GM18861 (cell line): ENCODE data around the gene KCNJ5.
A peak's percentile ranks its signal among the peaks of the same experiment; 100 is the strongest.
"Not testable (repeated sequence)": the region's sequence is repeated elsewhere in the genome, so short reads cannot be mapped to it uniquely, and the experiment has no call there.

Experiments used
- ATAC-seq: cut with Tn5 transposase; IDR thresholded peaks from one replicate; pipeline ENCODE4 v1.9.1; 2021; ENCODE audit not compliant: unreplicated experiment

Gene KCNJ5

GRCh38 chr11:128911239-128911638, 20.1 kb downstream of the KCNJ5 start:
- no peak for ATAC-seq

- no peak for ATAC-seq
Observed at GRCh38 chr11:128911701-128912100, 20.5 kb downstream of the KCNJ5 start.

DNA sequence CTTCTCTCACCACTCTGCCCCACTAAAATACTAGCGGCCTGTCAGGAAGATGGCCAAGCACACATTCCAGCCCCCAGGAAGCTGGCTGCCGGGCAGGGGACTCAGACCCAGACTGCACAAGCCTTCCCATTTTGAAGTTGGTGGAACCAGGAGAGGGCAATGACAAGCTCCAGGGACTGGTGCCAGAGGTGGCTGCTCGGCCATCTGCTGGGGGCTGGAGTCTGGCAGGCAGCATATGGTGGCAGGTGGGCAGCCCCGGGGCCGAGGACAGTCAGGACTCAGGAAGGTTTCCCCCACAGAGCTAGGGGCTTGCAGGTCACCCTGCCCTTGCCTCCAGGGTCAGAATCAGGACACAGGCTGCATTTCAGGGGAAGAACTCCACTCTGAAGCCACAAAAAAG, 22.6 kb downstream of the KCNJ5 start:
- ATAC-seq: no peak

- ATAC-seq: no peak
Observed at GRCh38 chr11:128914216-128915148, 23.3 kb downstream of the KCNJ5 start.

GRCh38 chr11:128915149-128915521, 24.0 kb downstream of the KCNJ5 start:
- no peak for ATAC-seq

DNA sequence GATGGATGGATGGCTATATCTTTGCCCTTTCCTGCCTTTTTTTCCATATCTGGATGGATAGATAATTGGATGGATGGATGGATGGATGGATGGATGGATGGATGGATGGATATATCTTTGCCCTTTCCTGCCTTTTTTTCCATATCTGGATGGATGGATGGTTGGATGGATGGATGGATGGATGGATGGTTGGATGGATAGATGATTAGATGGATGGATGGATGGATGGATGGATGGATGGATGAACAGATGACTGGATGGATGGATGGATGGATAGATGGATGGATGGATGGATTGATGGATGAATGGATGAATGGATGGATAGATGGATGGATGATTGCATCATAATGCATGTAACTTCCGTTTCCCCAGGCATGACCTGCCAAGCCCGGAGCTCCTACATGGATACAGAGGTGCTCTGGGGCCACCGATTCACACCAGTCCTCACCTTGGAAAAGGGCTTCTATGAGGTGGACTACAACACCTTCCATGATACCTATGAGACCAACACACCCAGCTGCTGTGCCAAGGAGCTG, 24.9 kb downstream of the KCNJ5 start:
- ATAC-seq: no peak

DNA sequence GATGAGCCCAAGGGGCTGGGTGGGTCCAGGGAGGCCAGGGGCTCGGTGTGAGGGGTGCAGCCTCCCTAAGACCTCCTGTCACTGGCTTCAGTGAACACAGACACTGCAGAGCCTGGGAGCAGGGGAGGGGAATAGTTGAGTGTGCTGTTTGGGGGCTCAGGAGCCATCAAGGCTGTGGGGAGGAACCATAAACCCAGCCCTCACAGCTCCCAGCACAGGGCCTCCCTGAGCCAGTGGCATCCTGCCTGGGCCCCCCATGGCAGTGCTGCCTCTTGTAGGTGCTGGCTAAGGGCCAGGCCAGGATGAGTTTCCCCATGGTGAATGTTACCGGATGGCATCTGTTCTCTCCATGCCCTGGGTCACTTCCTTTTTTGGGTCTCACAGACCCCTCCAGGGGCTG, 25.5 kb downstream of the KCNJ5 start:
- ATAC-seq: no peak

- ATAC-seq: peak; percentile 53
Observed at GRCh38 chr11:128917144-128917724, 26.1 kb downstream of the KCNJ5 start.

DNA sequence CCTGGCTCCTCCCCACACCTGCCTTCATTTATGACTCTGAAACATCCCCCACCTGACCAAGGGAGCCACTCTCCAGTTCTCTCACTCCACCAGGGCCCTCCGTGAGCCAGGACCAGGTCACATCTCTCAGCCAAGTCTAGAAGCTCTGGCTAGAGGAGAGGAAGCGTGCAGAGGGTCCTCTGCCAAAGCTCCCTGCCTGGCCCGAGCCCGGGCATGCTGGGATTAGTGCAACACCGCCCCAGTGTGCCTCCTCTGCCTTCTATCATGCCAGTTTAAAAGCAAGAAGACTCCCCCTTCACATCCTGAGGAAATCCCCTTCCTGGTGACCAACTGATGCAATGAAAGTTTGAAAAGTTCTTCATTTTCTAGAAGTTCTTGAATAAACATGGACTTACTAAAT, 28.1 kb downstream of the KCNJ5 start:
- no peak for ATAC-seq

DNA sequence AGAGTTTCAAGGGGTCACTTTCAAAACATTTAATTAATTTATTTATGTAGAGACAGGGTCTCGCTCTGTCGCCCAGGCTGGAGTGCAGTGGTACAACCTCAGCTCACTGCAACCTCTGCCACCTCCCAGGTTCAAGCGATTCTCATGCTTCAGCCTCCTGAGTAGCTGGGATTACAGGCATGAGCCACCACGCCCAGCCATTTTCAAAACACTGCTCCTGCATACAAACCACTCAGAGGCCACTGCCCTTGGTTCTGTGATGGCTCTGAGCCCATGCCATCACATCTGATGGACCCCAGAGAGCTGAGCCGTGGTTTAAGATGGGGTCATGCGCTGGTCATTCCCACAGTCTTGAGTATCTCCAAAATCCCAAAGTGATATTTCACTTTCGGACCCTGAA, 28.5 kb downstream of the KCNJ5 start:
- ATAC-seq: not testable (repeated sequence)

DNA sequence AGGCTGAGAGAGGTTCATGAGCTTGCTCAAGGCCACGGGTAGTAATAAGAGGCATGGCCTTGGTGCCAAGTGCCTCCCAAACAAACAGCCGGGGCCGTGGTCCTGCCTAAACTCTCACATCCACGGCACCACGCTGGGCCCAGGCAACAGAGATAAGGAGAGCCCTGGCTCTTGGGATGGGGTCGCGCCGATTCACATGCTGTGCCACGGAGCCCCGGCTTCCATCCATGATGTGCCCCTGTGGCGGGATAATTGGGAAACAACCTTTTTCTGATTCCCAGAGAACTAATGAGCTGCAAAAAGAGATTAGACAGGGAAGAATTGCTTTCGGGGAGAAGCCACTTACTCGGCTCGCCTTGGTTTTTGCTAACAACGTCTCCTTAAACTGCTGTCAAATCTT, 29.5 kb downstream of the KCNJ5 start:
- no peak for ATAC-seq

GRCh38 chr11:128921793-128922192, 30.6 kb downstream of the KCNJ5 start:
- no peak for ATAC-seq

GRCh38 chr11:128924104-128924503, 32.9 kb downstream of the KCNJ5 start:
- ATAC-seq: no peak

GRCh38 chr11:128924510-128925249, 33.5 kb downstream of the KCNJ5 start:
- no peak for ATAC-seq

DNA sequence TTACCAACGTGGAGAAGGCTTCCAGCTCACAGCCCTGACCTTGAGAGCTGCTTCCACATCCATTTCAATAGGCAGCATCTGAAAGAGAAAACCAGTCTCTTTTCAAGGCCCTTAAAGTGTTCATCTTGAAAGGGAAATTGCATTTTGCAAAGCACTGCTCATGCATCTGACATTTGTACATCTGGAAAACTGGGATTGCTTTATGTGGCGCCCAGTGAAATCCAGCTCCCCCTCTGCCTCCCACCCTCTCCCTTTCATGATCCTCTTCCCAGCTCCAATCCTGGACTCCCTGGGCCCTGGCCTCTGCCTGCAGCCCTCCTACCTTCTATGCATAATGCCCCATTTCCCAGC, 34.1 kb downstream of the KCNJ5 start:
- ATAC-seq: no peak

- no peak for ATAC-seq
Observed at GRCh38 chr11:128926000-128926399, 34.8 kb downstream of the KCNJ5 start.

DNA sequence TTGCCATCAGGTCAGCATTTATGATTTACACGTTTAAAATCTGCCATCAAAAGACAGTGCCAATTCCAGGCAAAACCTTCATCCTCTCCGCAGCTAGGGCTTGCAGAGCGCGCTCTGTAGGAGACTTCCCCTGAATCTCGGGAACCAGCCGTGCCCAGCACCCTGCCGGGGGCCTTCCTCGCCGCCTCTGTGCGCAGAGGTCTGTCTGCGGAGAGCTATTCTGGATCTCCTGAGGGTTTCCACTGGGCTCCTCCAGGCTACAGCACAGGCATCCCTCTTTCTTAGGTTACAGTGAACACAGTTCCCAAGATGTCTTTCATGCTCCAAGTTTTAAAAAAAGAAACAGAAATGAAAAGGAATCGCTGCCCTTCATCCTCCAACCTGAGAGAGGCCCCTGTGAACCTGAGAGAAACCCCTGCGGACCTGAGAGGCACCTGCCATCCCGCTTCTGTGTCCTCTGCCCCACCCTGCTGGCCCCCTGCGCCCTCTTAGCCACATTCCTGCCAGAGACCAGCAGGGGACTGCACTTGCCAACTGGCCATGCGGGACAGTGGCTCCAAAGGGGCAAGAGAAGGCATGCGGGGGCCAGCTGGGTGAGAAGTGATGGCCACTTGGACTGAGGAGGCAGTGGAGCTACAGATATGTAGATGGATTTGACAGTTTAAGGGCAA, 35.4 kb downstream of the KCNJ5 start:
- no peak for ATAC-seq

GRCh38 chr11:128927108-128927461, 35.9 kb downstream of the KCNJ5 start:
- ATAC-seq: no peak

DNA sequence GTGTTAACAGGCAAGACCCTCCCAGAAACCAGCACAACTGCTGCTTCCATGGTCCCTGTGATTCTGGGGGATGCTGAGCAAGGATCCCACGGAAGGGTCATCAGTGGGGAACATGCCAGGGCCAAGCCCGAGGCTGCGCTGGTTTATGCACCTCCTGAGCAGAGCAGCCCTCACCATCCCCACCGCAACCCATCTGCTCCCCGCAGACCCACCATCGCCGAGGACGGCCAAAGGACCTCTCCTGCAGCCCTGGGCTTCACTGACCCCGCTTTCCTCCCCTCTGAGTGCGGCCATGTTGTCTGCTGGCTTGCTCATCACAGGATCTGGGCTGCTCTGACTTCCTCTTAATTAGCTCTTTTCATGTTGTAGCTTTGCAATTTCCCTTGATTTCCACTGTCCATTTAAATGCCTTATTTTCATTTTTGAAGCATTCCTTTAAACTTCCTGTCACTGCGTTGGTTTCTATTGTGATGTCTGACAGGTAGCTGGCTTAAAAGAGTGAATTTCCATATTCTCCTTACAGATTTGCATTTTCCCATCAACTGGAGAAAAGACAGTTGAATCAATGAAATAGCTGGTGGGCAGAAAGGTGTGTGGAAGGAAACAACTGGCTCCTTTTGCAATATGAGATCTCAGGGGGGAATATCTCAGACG, 36.7 kb downstream of the KCNJ5 start:
- ATAC-seq: peak; percentile 1

DNA sequence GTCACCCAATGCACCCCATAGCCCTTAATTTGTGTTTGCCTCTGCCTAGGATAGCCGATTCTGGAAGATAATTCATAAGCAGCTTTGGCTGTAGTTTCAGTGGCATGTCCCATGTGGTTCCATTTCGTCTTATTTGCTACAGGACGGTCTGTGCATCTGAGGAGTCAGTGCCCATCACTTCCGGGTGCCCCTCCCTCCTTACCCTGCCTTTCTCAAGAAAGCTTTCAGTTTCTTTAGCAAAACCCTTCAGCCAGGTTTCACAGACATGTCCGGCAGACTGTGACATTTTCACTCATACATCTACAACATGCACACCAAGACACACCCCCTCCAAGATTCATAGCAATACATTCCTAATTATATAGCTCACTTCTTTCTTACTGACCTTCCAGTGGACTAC, 37.2 kb downstream of the KCNJ5 start:
- peak; percentile 99 for ATAC-seq

GRCh38 chr11:128929468-128929867, 38.3 kb downstream of the KCNJ5 start:
- ATAC-seq: no peak
